Adrenal gland (tissue), 5 donors: ENCODE results near the gene TGOLN2.

Experiments
- CTCF ChIP-seq, 6 experiments: fragments of 450-650 bp in 4 of 6; fragments of 200-600 bp in 2 of 6; sonication (generic) in 1 of 6; IDR thresholded peaks; 1 replicate in 5 of 6; 2 replicates in 1 of 6; pipeline versions ENCODE4 v1.5.1 to v1.8.0; 2016 to 2021; ENCODE audit warnings: antibody characterized with exemption in 6 of 6, mild to moderate bottlenecking in 2 of 6, moderate library complexity in 1 of 6
- POLR2A ChIP-seq, 2 donors: fragments of 450-650 bp; IDR thresholded peaks; one replicate each; pipeline ENCODE4 v1.6.1; 2017; ENCODE audit warnings: antibody characterized with exemption in 2 of 2, mild to moderate bottlenecking in 2 of 2, moderate library complexity in 1 of 2
- donor health status: DM: no; HTN: no; CAD: no.

GRCh38 chr2:85376291-85377065, 48.7 kb upstream of the TGOLN2 start:
- TF ChIP-seq CTCF (IDR thresholded peaks at IDR 0.05) (no peak), POLR2A (IDR thresholded peaks at IDR 0.05) (no peak)
